Activated gamma-delta T cell treated with anti-CD3 and anti-CD28 coated beads, Interleukin-2, amount 50 U/mL, for 16 hours (primary cell): ENCODE results near the gene AQP11.
A peak's percentile ranks its signal among the peaks of the same experiment; 100 is the strongest.
"Not testable (repeated sequence)": the region's sequence is repeated elsewhere in the genome, so short reads cannot be mapped to it uniquely, and the experiment has no call there.

ENCODE experiments used
- DNase-seq: peaks from one replicate; pipeline ENCODE4 v3.0.0-alpha.2; 2020; ENCODE audit warnings: low read depth

AQP11 gene

GRCh38 chr11:77589521-77590193, at the start of gene AQP11:
Gene AQP11, plus strand, starts transcription at chr11:77589953. Its CDS starts 40 bp downstream, at chr11:77589993.
- DNase-seq, result peak; percentile 19

- DNase-seq, result no peak
These were observed 47.5 kb upstream of the AQP11 start for GRCh38 chr11:77542296-77542695.

GRCh38 chr11:77547047-77547836, 42.5 kb upstream of the AQP11 start:
- DNase-seq, result no peak

GRCh38 chr11:77547863-77548551, 41.7 kb upstream of the AQP11 start:
- no peak for DNase-seq

GRCh38 chr11:77548552-77549445, 41.0 kb upstream of the AQP11 start:
- no peak for DNase-seq

GRCh38 chr11:77551426-77551825, 38.3 kb upstream of the AQP11 start:
- not testable (repeated sequence) for DNase-seq

GRCh38 chr11:77557553-77557952, 32.2 kb upstream of the AQP11 start:
- DNase-seq, result no peak

GRCh38 chr11:77558380-77558779, 31.4 kb upstream of the AQP11 start:
- no peak for DNase-seq

- DNase-seq, result no peak
These were observed 29.9 kb upstream of the AQP11 start for GRCh38 chr11:77559686-77560401.

- DNase-seq, result no peak
These were observed 29.1 kb upstream of the AQP11 start for GRCh38 chr11:77560605-77561004.

- DNase-seq, result no peak
These were observed 28.5 kb upstream of the AQP11 start for GRCh38 chr11:77561257-77561656.

GRCh38 chr11:77568306-77568705, 21.4 kb upstream of the AQP11 start:
- DNase-seq, result no peak

- no peak for DNase-seq
These were observed 20.7 kb upstream of the AQP11 start for GRCh38 chr11:77568916-77569675.

GRCh38 chr11:77569676-77570070, 20.1 kb upstream of the AQP11 start:
- no peak for DNase-seq

GRCh38 chr11:77570896-77571295, 18.9 kb upstream of the AQP11 start:
- not testable (repeated sequence) for DNase-seq

GRCh38 chr11:77575428-77575827, 14.3 kb upstream of the AQP11 start:
- not testable (repeated sequence) for DNase-seq

- DNase-seq, result no peak
These were observed 8.9 kb upstream of the AQP11 start for GRCh38 chr11:77580712-77581337.

GRCh38 chr11:77589181-77589520, 602 bp upstream of the AQP11 start:
- DNase-seq, result no peak

- DNase-seq, result no peak
These were observed 535 bp downstream of the AQP11 start for GRCh38 chr11:77590194-77590782.

GRCh38 chr11:77592727-77593126, 3.0 kb downstream of the AQP11 start:
- no peak for DNase-seq
